NCI-H187 treated with DMSO at 0.1 percent for 48 hours (cell line): Measurements from ENCODE around the gene EP300.
"Not testable (repeated sequence)": the region's sequence is repeated elsewhere in the genome, so short reads cannot be mapped to it uniquely, and the experiment has no call there.

Experiments
- DNase-seq: peaks from one replicate; lab custom pipeline; 2025; lab: John Stamatoyannopoulos, UW

Gene EP300

DNA sequence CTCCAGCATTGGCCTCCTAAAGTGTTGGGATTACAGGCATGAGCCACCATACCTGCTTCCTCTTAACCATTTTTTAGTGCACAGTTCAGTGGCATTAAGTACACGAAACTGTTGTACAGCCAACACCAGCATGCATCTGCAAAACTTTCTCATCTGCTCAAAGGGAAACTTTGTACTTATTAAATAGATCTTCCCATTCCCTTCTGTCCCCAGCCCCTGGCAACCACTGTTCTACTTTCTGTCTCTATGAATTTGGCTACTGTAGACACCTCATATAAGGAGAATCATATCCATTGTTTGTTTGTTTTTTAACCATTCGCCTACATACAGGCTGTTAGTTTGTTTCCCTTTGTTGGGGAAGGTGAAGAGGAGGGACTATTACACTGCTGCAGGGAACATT is 6.5 kb upstream of the EP300 start:
- no peak for DNase-seq

DNA sequence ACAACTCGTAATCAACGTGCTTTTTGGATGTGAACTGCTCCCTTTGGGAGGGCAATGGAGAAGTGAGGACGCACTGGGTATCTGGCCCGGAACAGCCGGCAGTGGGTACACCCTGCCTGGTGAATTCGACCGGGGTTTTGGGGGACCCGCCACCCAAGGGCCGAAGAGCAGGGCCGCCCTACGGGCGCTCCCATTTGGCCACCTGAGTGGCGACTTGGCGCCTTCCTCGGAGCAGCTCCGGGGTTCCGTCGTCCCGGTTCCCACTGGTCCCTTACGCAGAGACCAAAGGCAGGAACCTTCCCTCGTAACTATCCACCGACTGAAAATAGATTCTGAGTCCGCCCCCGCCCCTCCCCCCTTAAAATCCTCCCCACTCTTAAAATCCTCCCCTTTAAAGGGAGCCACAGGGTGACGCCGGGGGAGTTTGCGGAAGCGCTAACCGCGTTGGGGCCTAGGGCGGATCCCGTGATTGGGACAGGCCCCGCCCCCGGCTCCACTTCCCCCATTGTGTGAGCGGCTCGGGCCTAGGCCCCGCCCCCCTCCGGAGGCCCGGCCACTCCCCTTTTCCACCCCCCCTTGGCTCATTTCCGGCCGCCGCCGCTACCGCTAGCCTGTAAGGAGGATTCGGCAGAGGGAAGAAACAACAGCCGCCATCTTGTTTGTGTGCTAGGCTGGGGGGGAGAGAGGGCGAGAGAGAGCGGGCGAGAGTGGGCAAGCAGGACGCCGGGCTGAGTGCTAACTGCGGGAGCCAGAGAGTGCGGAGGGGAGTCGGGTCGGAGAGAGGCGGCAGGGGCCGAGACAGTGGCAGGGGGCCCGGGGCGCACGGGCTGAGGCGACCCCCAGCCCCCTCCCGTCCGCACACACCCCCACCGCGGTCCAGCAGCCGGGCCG is 1.0 kb upstream of the EP300 start:
- peak; percentile 88 for DNase-seq

DNA sequence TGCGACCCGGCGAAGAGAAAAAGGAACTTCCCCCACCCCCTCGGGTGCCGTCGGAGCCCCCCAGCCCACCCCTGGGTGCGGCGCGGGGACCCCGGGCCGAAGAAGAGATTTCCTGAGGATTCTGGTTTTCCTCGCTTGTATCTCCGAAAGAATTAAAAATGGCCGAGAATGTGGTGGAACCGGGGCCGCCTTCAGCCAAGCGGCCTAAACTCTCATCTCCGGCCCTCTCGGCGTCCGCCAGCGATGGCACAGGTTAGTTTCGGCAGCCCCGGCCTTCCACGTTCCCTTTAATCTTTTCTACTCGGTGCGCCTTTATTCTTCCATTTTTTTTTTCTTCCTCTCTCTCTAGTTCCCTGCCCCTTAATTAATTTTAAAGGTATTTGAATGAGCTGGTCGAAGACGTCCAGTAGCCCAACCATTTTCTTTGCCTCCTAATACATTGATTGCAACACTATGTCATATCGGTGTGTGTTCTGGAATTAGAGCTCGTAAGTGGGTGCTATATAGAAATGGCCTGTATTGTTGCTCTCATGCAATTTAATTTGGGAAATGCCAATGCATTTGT is 537 bp downstream of the EP300 start:
- no peak for DNase-seq

DNA sequence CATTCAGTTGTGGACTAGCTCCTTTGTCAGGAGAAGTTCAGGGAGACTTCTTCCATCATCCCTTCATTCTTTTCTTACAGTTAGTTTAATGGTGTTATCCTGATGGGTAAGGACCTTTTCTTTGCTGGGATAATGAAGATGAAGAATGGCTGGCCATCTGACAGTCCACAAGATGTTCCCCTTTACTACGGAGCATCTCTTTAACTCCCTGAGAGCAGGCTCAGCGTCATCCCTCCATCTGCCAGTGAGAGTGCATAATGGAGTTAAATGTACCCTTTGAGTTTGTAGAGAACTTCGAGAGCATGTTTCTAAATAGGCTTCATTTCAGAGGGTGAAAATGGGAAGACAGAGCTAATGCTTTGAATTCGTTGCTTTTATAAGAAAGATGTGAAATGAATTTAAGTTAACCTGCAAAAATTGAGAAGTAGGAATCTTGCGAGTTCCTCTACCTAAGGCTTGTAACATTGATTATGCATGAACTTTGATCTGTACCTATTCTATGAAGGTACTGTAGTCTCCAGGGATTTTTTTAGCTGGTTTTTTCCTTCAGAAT is 1.7 kb downstream of the EP300 start:
- DNase-seq: no peak

GRCh38 chr22:41096391-41096790 is 4.0 kb downstream of the EP300 start:
- DNase-seq: no peak

- no peak for DNase-seq
Observed at GRCh38 chr22:41096841-41097240, 4.4 kb downstream of the EP300 start.

- DNase-seq: no peak
Observed at GRCh38 chr22:41099036-41099435, 6.6 kb downstream of the EP300 start.

GRCh38 chr22:41106122-41106968 is 14.0 kb downstream of the EP300 start:
- no peak for DNase-seq

DNA sequence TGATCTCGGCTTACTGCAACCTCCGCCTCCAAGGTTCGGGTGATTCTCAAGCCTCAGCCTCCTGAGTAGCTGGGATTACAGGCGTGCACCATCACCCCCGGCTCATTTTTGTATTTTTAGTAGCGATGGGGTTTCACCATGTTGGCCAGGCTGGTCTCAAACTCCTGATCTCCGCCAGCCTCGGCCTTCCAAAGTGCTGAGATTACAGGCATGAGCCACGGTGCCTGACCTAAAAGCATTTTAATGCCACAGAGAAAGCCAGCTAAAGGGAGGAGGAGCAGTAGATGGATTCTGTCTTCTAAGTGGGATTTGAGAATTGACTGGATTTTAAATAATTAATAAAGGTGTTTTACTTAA is 14.6 kb downstream of the EP300 start:
- DNase-seq: not testable (repeated sequence)

GRCh38 chr22:41110968-41111367 is 18.6 kb downstream of the EP300 start:
- DNase-seq: no peak

GRCh38 chr22:41116342-41116741 is 23.9 kb downstream of the EP300 start:
- no peak for DNase-seq

- no peak for DNase-seq
Observed at GRCh38 chr22:41117127-41117965, 25.0 kb downstream of the EP300 start.

DNA sequence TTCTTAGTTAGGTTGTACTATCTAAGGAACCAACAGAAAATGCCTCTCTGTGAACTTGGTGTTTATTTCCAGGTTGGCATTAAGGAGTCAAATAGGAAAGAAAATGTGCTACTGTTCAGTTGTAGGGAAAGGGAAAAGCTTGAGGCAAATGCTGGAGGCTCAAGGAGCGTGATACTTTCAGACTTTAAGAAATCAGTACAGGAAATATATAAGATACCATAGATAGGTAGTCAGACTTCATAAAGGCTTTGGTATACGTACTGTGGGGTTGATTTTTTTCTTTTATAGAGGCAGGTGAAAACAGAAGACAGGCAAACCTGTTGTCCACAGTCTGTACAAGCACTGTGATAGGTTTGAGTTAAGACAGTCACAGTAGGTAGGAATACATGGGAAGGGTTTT is 30.8 kb downstream of the EP300 start:
- no peak for DNase-seq

GRCh38 chr22:41124086-41124485 is 31.7 kb downstream of the EP300 start:
- no peak for DNase-seq

DNA sequence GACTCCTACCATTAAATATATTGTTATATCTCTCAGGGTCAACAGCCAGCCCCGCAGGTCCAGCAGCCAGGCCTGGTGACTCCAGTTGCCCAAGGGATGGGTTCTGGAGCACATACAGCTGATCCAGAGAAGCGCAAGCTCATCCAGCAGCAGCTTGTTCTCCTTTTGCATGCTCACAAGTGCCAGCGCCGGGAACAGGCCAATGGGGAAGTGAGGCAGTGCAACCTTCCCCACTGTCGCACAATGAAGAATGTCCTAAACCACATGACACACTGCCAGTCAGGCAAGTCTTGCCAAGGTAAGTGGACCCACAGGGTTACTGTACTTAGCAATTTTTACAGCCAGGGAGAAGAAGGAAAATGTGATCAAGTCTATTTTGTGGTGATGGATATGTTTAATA is 35.1 kb downstream of the EP300 start:
- no peak for DNase-seq

- DNase-seq: no peak
Observed at GRCh38 chr22:41128606-41129005, 36.2 kb downstream of the EP300 start.

DNA sequence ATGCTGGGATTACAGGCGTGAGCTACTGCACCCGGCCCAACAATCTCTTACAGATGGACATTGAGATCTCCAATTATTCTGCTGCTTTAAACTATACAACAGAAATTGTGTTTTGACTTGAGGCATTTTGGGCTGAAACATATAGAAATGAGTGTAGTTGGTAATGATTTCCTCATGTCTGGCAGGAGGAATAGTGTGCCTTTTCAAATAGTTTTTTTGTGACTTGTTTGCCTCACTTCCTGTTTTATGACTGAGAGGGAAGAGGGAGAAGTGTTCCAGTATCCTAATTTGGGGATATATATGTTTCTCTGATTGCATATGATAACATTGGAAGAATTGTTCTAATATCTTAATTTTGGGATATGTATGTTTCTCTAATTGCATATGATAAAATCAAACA is 40.2 kb downstream of the EP300 start:
- no peak for DNase-seq

DNA sequence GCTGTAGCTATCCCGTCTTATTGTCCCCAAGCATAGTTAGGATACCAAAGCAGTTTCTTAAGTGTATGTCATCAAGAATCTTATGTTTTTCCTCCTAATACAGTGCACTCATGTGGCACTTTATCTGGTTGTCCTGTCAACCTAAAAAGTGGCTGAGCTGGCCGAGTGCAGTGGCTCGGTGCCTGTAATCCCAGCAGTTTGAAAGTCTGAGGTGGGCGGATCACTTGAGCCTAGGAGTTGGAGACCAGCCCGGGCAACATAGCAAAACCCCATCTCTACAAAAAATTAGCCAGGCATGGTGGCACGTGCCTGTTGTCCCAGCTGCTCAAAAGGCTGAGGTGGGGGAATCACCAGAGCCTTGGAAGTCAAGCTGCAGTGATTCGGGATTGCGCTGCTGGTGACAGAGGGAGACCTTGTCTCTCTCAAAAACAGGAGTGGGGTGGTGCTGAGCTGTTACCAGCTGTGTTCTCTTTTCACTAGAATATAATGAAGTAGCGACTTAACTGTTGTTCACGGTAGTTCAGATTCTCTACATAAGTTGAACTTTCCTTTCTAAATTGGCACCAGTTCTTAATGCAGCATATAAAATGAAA is 48.1 kb downstream of the EP300 start:
- no peak for DNase-seq

- DNase-seq: not testable (repeated sequence)
Observed at GRCh38 chr22:41145921-41146320, 53.5 kb downstream of the EP300 start.

DNA sequence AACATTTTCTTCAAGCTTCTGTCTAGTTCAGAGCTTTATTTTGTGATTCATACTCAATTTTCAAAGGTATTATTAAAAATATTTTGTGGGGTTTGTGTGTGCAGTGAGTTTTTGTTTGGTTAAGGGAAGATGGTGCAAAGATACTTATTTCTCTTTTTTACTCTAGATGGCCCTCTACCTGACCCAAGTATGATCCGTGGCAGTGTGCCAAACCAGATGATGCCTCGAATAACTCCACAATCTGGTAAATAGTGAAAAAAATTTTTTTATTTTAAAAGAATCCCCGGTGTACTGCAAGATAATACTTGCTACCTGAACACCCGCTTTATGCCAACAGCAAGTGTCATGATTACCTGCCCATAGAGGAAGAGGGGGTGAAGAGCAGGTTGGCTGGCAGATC is 54.2 kb downstream of the EP300 start:
- DNase-seq: no peak

DNA sequence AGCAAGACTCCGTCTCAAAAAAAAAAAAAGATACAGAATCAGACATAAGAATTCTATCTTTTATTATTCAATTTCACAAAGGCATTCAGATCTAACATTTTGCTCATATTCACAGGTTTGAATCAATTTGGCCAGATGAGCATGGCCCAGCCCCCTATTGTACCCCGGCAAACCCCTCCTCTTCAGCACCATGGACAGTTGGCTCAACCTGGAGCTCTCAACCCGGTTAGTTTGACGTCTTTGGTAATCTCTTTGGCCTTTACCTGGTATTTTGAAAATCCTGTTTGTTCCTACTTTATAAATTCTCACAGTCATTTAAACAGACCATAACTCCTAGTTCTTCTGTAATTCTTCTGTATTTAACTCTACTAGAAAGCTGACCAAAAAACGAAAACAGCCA is 55.3 kb downstream of the EP300 start:
- no peak for DNase-seq
